ENCODE results near the gene BPIFB6. TPM values are rescaled to one million over a fixed set of nuclear protein-coding genes. Genes with fewer than 3 reads are reported as not detected.

BPIFB6 gene
- polyA plus RNA-seq, 3 donors, result not detected

DNA sequence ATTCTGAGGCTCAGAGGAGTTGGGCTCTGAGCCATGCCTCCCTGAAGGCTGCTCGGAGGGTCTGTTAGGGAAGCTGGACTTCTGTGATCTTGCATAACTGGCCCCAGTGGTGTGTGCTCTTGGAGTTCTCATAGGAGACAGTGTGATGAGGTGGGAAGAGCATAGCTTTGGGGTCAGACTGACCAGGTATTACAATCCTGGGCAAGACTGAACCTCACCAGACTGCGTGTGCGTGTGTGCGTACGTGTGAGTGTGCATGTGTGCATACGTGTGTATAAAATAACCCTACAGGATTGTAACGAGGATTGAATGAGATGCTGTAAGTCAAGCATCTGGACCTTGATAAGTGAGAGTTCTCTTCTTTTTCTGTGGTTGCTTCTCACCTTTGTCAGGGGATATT, 13.9 kb upstream of the BPIFB6 start:
- Histone ChIP-seq H2AFZ (ENCODE audit: insufficient read depth, low read depth, low read length, poor library complexity, severe bottlenecking) (no peak overlapping the region), H4K20me1 (ENCODE audit: insufficient read depth, low read length) (no peaks in the 10 kb centered on the region), H3K4me1 (ENCODE audit: control insufficient read depth in 1 of 2, insufficient read depth in 2 of 2, low read length in 2 of 2) (no peaks in the 10 kb centered on the region), H3K4me2 (replicated peaks; ENCODE audit: extremely low read depth, low read length, poor library complexity, severe bottlenecking) (no peak overlapping the region), H3K79me2 (ENCODE audit: insufficient read depth, low read length) (no peaks in the 10 kb centered on the region), H3K9ac (ENCODE audit: insufficient read depth, low read length, poor library complexity, severe bottlenecking) (no peak overlapping the region), H3K27me3 (ENCODE audit: control insufficient read depth in 2 of 2, insufficient read depth in 2 of 2, low read length in 2 of 2) (no peaks in the 10 kb centered on the region), H3K36me3 (replicated peaks in 1 of 2; ENCODE audit: control insufficient read depth in 1 of 2, insufficient read depth in 2 of 2, low read length in 2 of 2) (no peaks in the 10 kb centered on the region), H3K9me3 (replicated peaks in 1 of 2; ENCODE audit: control insufficient read depth in 1 of 2, insufficient read depth in 1 of 2, low read length in 2 of 2) (no peaks in the 10 kb centered on the region), H3K4me3 (replicated peaks in 1 of 3; ENCODE audit: low read depth in 2 of 3, low read length in 3 of 3) (no peak overlapping the region), H3K27ac (ENCODE audit: low read depth in 1 of 2, low read length in 2 of 2) (no peak overlapping the region)
- Mint-ChIP-seq H3K9me3 (peaks cover 0 to 2% (median 0%) of the 10 kb centered on the region in 7 donors), H3K4me3 (no peak overlapping the region), H3K4me1 (no peaks in the 10 kb centered on the region), H3K27me3 (ENCODE audit: low read depth in 3 of 3) (peaks cover 1 to 3% (median 1%) of the 10 kb centered on the region in 3 donors), H3K27ac (no peak overlapping the region), H3K36me3 (no peaks in the 10 kb centered on the region)
- TF ChIP-seq CTCF (IDR thresholded peaks at IDR 0.05), result no peak
- DNase-seq, result no peak
- 84% methylated on average over 7 of the region's 7 CpGs for WGBS (ENCODE audit: insufficient coverage)
- intact Hi-C loops (cut with micrococcal nuclease), result no loop called here

DNA sequence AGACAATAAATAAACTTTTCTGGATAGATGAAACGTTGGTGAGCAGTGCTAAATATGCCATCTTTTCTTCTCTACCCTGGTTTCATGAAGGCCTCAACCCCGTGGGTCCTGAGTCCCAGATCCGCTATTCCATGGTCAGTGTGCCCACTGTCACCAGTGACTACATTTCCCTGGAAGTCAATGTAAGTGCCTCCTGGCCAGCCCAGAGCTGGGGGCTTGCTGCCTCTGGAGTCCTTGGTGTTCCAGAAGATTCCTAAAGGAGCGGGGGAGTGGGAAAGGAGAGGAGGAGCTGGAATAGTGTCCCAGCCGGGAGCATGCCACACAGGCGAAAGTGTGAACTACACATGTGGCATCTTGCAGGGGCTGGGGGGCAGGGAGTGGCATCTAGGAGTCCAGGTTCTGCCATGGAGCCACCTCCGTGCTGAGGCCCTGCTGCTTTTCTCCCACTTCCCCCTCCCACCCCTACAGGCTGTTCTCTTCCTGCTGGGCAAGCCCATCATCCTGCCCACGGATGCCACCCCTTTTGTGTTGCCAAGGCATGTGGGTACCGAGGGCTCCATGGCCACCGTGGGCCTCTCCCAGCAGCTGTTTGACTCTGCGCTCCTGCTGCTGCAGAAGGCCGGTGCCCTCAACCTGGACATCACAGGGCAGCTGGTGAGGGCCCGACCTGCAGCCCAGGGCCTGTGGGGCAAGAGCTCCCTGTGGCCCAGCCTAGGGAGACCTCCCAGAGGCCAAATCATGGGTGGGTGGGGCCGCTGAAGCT, 13.1 kb upstream of the BPIFB6 start:
- Mint-ChIP-seq H3K27ac (no peak overlapping the region), H3K4me1 (no peaks in the 10 kb centered on the region), H3K36me3 (no peaks in the 10 kb centered on the region), H3K4me3 (no peak overlapping the region), H3K27me3 (ENCODE audit: low read depth in 3 of 3) (peaks cover 1 to 3% (median 1%) of the 10 kb centered on the region in 3 donors), H3K9me3 (peaks cover 0 to 2% (median 0%) of the 10 kb centered on the region in 7 donors)
- H3K4me3 ChIP-seq (replicated peaks in 1 of 3; ENCODE audit: low read depth in 2 of 3, low read length in 3 of 3), result no peak overlapping the region
- no peaks in the 10 kb centered on the region for H3K4me1 ChIP-seq (ENCODE audit: control insufficient read depth in 1 of 2, insufficient read depth in 2 of 2, low read length in 2 of 2)
- intact Hi-C loops (cut with micrococcal nuclease), result no loop called here
- no peak overlapping the region for H3K9ac ChIP-seq (ENCODE audit: insufficient read depth, low read length, poor library complexity, severe bottlenecking)
- no peaks in the 10 kb centered on the region for H4K20me1 ChIP-seq (ENCODE audit: insufficient read depth, low read length)
- H3K79me2 ChIP-seq (ENCODE audit: insufficient read depth, low read length), result no peaks in the 10 kb centered on the region
- H2AFZ ChIP-seq (ENCODE audit: insufficient read depth, low read depth, low read length, poor library complexity, severe bottlenecking), result no peak overlapping the region
- TF ChIP-seq CTCF (IDR thresholded peaks at IDR 0.05), result no peak
- no peaks in the 10 kb centered on the region for H3K9me3 ChIP-seq (replicated peaks in 1 of 2; ENCODE audit: control insufficient read depth in 1 of 2, insufficient read depth in 1 of 2, low read length in 2 of 2)
- no peaks in the 10 kb centered on the region for H3K27me3 ChIP-seq (ENCODE audit: control insufficient read depth in 2 of 2, insufficient read depth in 2 of 2, low read length in 2 of 2)
- H3K4me2 ChIP-seq (replicated peaks; ENCODE audit: extremely low read depth, low read length, poor library complexity, severe bottlenecking), result no peak overlapping the region
- no peak for DNase-seq
- H3K36me3 ChIP-seq (replicated peaks in 1 of 2; ENCODE audit: control insufficient read depth in 1 of 2, insufficient read depth in 2 of 2, low read length in 2 of 2), result no peaks in the 10 kb centered on the region
- no peak overlapping the region for H3K27ac ChIP-seq (ENCODE audit: low read depth in 1 of 2, low read length in 2 of 2)
- WGBS (ENCODE audit: insufficient coverage), result 68% methylated on average over 13 of the region's 14 CpGs

Measured in CD14-positive monocyte (primary cell).